ENCODE data around the gene ABRACL. TPM values are rescaled to one million over a fixed set of nuclear protein-coding genes. Genes with fewer than 3 reads are reported as not detected.

ABRACL gene
- polyA plus RNA-seq, 3 donors: 39.5 to 174 (median 142) TPM

DNA sequence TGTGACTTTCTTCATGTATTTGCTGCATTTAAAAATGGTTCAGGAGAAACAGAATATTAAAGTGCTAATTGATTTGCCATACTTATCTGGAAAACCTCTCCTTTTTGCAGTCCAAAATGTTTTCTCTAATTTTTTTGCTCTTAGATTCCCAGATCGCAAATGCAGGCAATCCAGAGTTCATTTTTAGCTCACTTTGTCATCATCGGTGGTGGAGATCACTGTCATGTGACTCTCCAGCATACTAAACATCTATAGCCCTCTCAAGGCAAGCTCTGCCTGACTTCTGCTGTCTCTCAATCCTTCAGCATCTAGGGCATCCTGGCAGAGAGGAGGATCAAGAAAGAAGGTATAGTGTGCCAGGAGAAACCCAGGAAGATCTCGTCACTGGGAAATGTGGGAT, 24.8 kb downstream of the ABRACL start:
- H3K27me3 ChIP-seq (ENCODE audit: control insufficient read depth in 2 of 2, insufficient read depth in 2 of 2, low read length in 2 of 2): no peaks in the 10 kb centered on the region
- H2AFZ ChIP-seq (ENCODE audit: insufficient read depth, low read depth, low read length, poor library complexity, severe bottlenecking): no peak overlapping the region
- no peak overlapping the region for H3K9ac ChIP-seq (ENCODE audit: insufficient read depth, low read length, poor library complexity, severe bottlenecking)
- no peaks in the 10 kb centered on the region for H3K36me3 ChIP-seq (replicated peaks in 1 of 2; ENCODE audit: control insufficient read depth in 1 of 2, insufficient read depth in 2 of 2, low read length in 2 of 2)
- TF ChIP-seq, protein P1, sequence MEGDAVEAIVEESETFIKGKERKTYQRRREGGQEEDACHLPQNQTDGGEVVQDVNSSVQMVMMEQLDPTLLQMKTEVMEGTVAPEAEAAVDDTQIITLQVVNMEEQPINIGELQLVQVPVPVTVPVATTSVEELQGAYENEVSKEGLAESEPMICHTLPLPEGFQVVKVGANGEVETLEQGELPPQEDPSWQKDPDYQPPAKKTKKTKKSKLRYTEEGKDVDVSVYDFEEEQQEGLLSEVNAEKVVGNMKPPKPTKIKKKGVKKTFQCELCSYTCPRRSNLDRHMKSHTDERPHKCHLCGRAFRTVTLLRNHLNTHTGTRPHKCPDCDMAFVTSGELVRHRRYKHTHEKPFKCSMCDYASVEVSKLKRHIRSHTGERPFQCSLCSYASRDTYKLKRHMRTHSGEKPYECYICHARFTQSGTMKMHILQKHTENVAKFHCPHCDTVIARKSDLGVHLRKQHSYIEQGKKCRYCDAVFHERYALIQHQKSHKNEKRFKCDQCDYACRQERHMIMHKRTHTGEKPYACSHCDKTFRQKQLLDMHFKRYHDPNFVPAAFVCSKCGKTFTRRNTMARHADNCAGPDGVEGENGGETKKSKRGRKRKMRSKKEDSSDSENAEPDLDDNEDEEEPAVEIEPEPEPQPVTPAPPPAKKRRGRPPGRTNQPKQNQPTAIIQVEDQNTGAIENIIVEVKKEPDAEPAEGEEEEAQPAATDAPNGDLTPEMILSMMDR (IDR thresholded peaks at IDR 0.05): no peak
- H3K27ac Mint-ChIP-seq: no peak overlapping the region
- intact Hi-C loops (cut with micrococcal nuclease): no loop called here
- no peaks in the 10 kb centered on the region for H3K36me3 Mint-ChIP-seq
- no peak overlapping the region for H3K4me2 ChIP-seq (replicated peaks; ENCODE audit: extremely low read depth, low read length, poor library complexity, severe bottlenecking)
- H3K4me3 Mint-ChIP-seq: no peak overlapping the region
- no peaks in the 10 kb centered on the region for H3K79me2 ChIP-seq (ENCODE audit: insufficient read depth, low read length)
- H4K20me1 ChIP-seq (ENCODE audit: insufficient read depth, low read length): no peaks in the 10 kb centered on the region
- H3K27me3 Mint-ChIP-seq (ENCODE audit: low read depth in 3 of 3): no peaks in the 10 kb centered on the region
- no peak for DNase-seq
- peaks cover 0 to 2% (median 0%) of the 10 kb centered on the region in 7 donors for H3K9me3 Mint-ChIP-seq
- no peak overlapping the region for H3K4me3 ChIP-seq (replicated peaks in 1 of 3; ENCODE audit: low read depth in 2 of 3, low read length in 3 of 3)
- H3K4me1 Mint-ChIP-seq: no peaks in the 10 kb centered on the region
- no peak overlapping the region for H3K27ac ChIP-seq (ENCODE audit: low read depth in 1 of 2, low read length in 2 of 2)
- no peaks in the 10 kb centered on the region for H3K4me1 ChIP-seq (ENCODE audit: control insufficient read depth in 1 of 2, insufficient read depth in 2 of 2, low read length in 2 of 2)
- WGBS (ENCODE audit: insufficient coverage): 100% methylated on average over 2 of the region's 3 CpGs
- H3K9me3 ChIP-seq (replicated peaks in 1 of 2; ENCODE audit: control insufficient read depth in 1 of 2, insufficient read depth in 1 of 2, low read length in 2 of 2): no peaks in the 10 kb centered on the region

DNA sequence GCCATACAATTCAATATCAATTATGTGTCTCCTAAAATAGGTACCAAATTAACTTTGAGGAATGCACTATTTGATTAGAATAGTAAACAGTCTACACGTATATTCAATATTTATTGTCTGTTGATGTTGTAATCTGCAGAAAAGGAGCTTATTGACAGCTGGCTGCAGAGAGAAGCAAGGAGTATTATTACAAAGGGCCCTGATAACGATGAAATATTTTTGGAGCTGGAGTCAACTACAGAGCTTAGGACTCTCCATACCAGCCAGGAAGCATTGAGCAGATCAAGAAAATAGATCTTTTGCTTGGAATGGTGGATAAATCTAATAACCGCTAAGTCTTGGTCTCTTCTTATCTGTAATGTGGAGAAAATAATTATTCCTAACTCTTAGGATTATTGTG, 25.5 kb downstream of the ABRACL start:
- Histone ChIP-seq H4K20me1 (ENCODE audit: insufficient read depth, low read length) (no peaks in the 10 kb centered on the region), H3K4me2 (replicated peaks; ENCODE audit: extremely low read depth, low read length, poor library complexity, severe bottlenecking) (no peak overlapping the region), H3K4me3 (replicated peaks in 1 of 3; ENCODE audit: low read depth in 2 of 3, low read length in 3 of 3) (no peak overlapping the region), H3K9me3 (replicated peaks in 1 of 2; ENCODE audit: control insufficient read depth in 1 of 2, insufficient read depth in 1 of 2, low read length in 2 of 2) (no peaks in the 10 kb centered on the region), H3K9ac (ENCODE audit: insufficient read depth, low read length, poor library complexity, severe bottlenecking) (no peak overlapping the region), H3K27ac (ENCODE audit: low read depth in 1 of 2, low read length in 2 of 2) (no peak overlapping the region), H3K27me3 (ENCODE audit: control insufficient read depth in 2 of 2, insufficient read depth in 2 of 2, low read length in 2 of 2) (no peaks in the 10 kb centered on the region), H3K4me1 (ENCODE audit: control insufficient read depth in 1 of 2, insufficient read depth in 2 of 2, low read length in 2 of 2) (no peaks in the 10 kb centered on the region), H3K79me2 (ENCODE audit: insufficient read depth, low read length) (no peaks in the 10 kb centered on the region), H3K36me3 (replicated peaks in 1 of 2; ENCODE audit: control insufficient read depth in 1 of 2, insufficient read depth in 2 of 2, low read length in 2 of 2) (no peaks in the 10 kb centered on the region), H2AFZ (ENCODE audit: insufficient read depth, low read depth, low read length, poor library complexity, severe bottlenecking) (no peak overlapping the region)
- Mint-ChIP-seq H3K36me3 (no peaks in the 10 kb centered on the region), H3K9me3 (peaks cover 0 to 2% (median 0%) of the 10 kb centered on the region in 7 donors), H3K4me1 (no peaks in the 10 kb centered on the region), H3K4me3 (no peak overlapping the region), H3K27me3 (ENCODE audit: low read depth in 3 of 3) (no peaks in the 10 kb centered on the region), H3K27ac (no peak overlapping the region)
- WGBS (ENCODE audit: insufficient coverage): no CpG with 5 or more reads among the region's 3 CpGs
- no peak for DNase-seq
- intact Hi-C loops (cut with micrococcal nuclease): no loop called here
- TF ChIP-seq, protein P1 (IDR thresholded peaks at IDR 0.05): no peak
